ENCODE data around the gene TFB2M.

GRCh38 chr1:246558041-246558440 is 8.0 kb downstream of the TFB2M start:
- TF ChIP-seq CTCF (IDR thresholded peaks at IDR 0.05) (no peak), EZH2 (IDR thresholded peaks at IDR 0.05; ENCODE audit: borderline replicate concordance, insufficient read depth, low read depth, low read length, poor library complexity, severe bottlenecking) (no peak)

All from B cell (primary cell).